ENCODE results near the gene TCF4. TPM values are rescaled to one million over a fixed set of nuclear protein-coding genes. Genes with fewer than 3 reads are reported as not detected.

TCF4 gene
- total and polyA plus RNA-seq, 7 donors: 3.5 to 149 (median 106) TPM

GRCh38 chr18:55382277-55382805 is 205.7 kb downstream of the TCF4 start:
- Histone ChIP-seq H3K36me3 (no peaks in the 10 kb centered on the region), H3K4me1 (peaks cover 0 to 8% (median 6%) of the 10 kb centered on the region in 4 donors), H3K9me3 (peaks cover 0 to 3% (median 0%) of the 10 kb centered on the region in 4 donors), H3K27me3 (no peaks in the 10 kb centered on the region), H3K4me3 (no peak overlapping the region), H3K27ac (no peak overlapping the region)
- no peak for DNase-seq
- intact Hi-C loops (cut with DNase I): no loop called here
- WGBS, 2 donors: 83 to 84% methylated on average over 2 of the region's 2 CpGs
- no peak for TF ChIP-seq POLR2A (IDR thresholded peaks at IDR 0.05)
- TF ChIP-seq POLR2AphosphoS5 (IDR thresholded peaks at IDR 0.05): no peak
- TF ChIP-seq EP300 (IDR thresholded peaks at IDR 0.05): no peak
- TF ChIP-seq CTCF (IDR thresholded peaks at IDR 0.05): no peak

- Histone ChIP-seq H3K4me1 (peaks cover 0 to 6% (median 0%) of the 10 kb centered on the region in 4 donors), H3K4me3 (no peak overlapping the region), H3K9me3 (peaks cover 0 to 3% (median 0%) of the 10 kb centered on the region in 4 donors), H3K27me3 (no peaks in the 10 kb centered on the region), H3K36me3 (no peaks in the 10 kb centered on the region), H3K27ac (no peak overlapping the region)
- intact Hi-C loops (cut with DNase I): no loop called here
- DNase-seq: no peak
- no peak for TF ChIP-seq POLR2AphosphoS5 (IDR thresholded peaks at IDR 0.05)
- TF ChIP-seq CTCF (IDR thresholded peaks at IDR 0.05): no peak
- TF ChIP-seq EP300 (IDR thresholded peaks at IDR 0.05): no peak
- TF ChIP-seq POLR2A (IDR thresholded peaks at IDR 0.05): no peak
These were observed 206.7 kb downstream of the TCF4 start for GRCh38 chr18:55381277-55381676.

GRCh38 chr18:55380589-55380988 is 207.4 kb downstream of the TCF4 start:
- DNase-seq: no peak
- TF ChIP-seq EP300 (IDR thresholded peaks at IDR 0.05) (no peak), POLR2AphosphoS5 (IDR thresholded peaks at IDR 0.05) (no peak), POLR2A (IDR thresholded peaks at IDR 0.05) (no peak), CTCF (IDR thresholded peaks at IDR 0.05) (no peak)
- 84 to 92% methylated on average over 7 of the region's 7 CpGs for WGBS, 2 donors
- peaks cover 0 to 6% (median 0%) of the 10 kb centered on the region in 4 donors for H3K4me1 ChIP-seq
- no peaks in the 10 kb centered on the region for H3K27me3 ChIP-seq
- H3K27ac ChIP-seq: no peak overlapping the region
- intact Hi-C loops (cut with DNase I): no loop called here
- no peak overlapping the region for H3K4me3 ChIP-seq
- H3K36me3 ChIP-seq: no peaks in the 10 kb centered on the region
- H3K9me3 ChIP-seq: peaks cover 0 to 3% (median 0%) of the 10 kb centered on the region in 4 donors

GRCh38 chr18:55376387-55376786 is 211.6 kb downstream of the TCF4 start:
- Histone ChIP-seq H3K4me3 (no peak overlapping the region), H3K27me3 (no peaks in the 10 kb centered on the region), H3K4me1 (peaks cover 0 to 8% (median 0%) of the 10 kb centered on the region in 4 donors), H3K27ac (no peak overlapping the region), H3K36me3 (no peaks in the 10 kb centered on the region), H3K9me3 (peaks cover 0 to 4% (median 0%) of the 10 kb centered on the region in 4 donors)
- intact Hi-C loops (cut with DNase I): no loop called here
- 64 to 72% methylated on average over 2 of the region's 2 CpGs for WGBS, 2 donors
- TF ChIP-seq EP300 (IDR thresholded peaks at IDR 0.05) (no peak), POLR2A (IDR thresholded peaks at IDR 0.05) (no peak)
- no peak for DNase-seq

- TF ChIP-seq CTCF (IDR thresholded peaks at IDR 0.05) (no peak), EP300 (IDR thresholded peaks at IDR 0.05) (no peak), POLR2AphosphoS5 (IDR thresholded peaks at IDR 0.05) (no peak), POLR2A (IDR thresholded peaks at IDR 0.05) (no peak)
- Histone ChIP-seq H3K27ac (no peak overlapping the region), H3K4me1 (peaks cover 0 to 5% (median 0%) of the 10 kb centered on the region in 4 donors), H3K36me3 (no peaks in the 10 kb centered on the region), H3K27me3 (no peaks in the 10 kb centered on the region), H3K9me3 (peaks cover 0 to 4% (median 0%) of the 10 kb centered on the region in 4 donors), H3K4me3 (no peak overlapping the region)
- no peak for DNase-seq
- intact Hi-C loops (cut with DNase I): no loop called here
- 86 to 94% methylated on average over 5 of the region's 5 CpGs for WGBS, 2 donors
These were observed 212.1 kb downstream of the TCF4 start for GRCh38 chr18:55375930-55376329.

Measured in sigmoid colon (tissue), 7 donors.